ENCODE data around the gene NRG4.

The NRG4 gene

DNA sequence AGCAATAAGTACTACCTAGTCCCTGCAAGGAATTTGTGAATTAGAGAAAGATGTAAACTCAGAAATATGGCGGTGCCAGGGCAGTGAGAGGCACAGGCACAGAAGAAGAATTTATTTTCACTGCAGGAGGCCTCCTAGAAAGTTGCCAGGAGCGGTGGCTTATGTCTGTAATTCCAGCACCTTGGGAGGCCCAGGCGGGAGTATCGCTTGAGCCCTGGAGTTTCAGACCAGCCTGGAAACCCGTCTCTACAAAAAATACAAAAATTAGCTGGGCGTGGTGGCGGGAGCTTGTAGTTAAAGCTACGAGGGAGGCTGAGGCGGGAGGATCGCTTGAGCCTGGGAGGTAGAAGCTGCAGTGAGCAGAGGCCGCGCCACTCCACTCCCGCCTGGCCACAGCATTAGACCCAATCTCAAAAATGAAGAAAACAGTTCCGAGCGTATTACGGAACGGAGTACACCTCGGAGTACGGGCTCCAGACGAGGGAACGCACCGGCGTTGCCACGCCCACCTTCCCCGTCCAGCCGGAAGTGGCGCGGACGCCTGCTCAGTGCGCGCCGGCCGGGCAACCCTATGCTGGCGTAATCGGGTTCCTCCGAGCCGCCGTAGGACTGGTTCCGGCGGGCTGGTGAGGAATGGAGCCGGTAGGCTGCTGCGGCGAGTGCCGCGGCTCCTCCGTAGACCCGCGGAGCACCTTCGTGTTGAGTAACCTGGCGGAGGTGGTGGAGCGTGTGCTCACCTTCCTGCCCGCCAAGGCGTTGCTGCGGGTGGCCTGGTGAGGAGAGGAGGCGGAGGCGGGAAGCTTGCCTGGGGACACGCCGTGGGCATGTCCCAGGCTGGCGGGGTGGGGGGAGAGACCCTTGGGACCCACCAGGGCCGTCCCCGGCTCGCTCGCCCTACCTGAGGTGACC, 108.6 kb downstream of the NRG4 start, which contains the start of gene FBXO22:
FBXO22 (plus strand) TSS at position 548 of the 909 bp plus-strand sequence; CDS start at position 634, 86 bp downstream.
- DNase-seq (ENCODE audit: low read depth in 2 of 2), result peak; percentile 91 to 92
- peak within 1 kb of the TSS; percentile 96 to 99 for H3K4me3 ChIP-seq (replicated peaks in 1 of 2; ENCODE audit: low read depth in 2 of 2, low read length in 2 of 2)
- TF ChIP-seq, protein P1, sequence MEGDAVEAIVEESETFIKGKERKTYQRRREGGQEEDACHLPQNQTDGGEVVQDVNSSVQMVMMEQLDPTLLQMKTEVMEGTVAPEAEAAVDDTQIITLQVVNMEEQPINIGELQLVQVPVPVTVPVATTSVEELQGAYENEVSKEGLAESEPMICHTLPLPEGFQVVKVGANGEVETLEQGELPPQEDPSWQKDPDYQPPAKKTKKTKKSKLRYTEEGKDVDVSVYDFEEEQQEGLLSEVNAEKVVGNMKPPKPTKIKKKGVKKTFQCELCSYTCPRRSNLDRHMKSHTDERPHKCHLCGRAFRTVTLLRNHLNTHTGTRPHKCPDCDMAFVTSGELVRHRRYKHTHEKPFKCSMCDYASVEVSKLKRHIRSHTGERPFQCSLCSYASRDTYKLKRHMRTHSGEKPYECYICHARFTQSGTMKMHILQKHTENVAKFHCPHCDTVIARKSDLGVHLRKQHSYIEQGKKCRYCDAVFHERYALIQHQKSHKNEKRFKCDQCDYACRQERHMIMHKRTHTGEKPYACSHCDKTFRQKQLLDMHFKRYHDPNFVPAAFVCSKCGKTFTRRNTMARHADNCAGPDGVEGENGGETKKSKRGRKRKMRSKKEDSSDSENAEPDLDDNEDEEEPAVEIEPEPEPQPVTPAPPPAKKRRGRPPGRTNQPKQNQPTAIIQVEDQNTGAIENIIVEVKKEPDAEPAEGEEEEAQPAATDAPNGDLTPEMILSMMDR (IDR thresholded peaks at IDR 0.05; ENCODE audit: low read depth, low read length), result no peak

DNA sequence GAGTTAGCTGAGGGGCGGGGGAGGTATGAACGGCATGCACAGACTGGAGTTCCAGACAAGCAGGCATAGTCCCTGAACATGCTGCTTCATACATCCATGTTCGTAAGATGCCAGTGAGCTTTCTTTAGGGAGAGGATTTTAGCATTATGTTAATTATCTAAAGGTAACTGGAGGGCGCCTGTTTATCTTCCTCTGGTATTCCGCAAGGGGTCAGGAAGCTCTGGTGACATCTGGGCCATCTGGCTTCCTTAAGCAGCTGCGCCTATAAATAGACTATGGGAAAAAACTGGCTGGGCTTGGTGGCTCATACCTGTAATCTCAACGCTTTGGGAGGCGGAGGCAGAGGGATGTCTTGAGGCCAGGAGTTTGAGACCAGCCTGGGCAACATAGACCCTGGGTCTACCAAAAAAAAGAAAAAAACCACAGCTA, 110.1 kb downstream of the NRG4 start:
- TF ChIP-seq, protein P1 (IDR thresholded peaks at IDR 0.05; ENCODE audit: low read depth, low read length), result no peak
- DNase-seq (ENCODE audit: low read depth in 2 of 2), result peak in 1 of 2 donors; percentile 13
- no peak overlapping the region for H3K4me3 ChIP-seq (replicated peaks in 1 of 2; ENCODE audit: low read depth in 2 of 2, low read length in 2 of 2)

DNA sequence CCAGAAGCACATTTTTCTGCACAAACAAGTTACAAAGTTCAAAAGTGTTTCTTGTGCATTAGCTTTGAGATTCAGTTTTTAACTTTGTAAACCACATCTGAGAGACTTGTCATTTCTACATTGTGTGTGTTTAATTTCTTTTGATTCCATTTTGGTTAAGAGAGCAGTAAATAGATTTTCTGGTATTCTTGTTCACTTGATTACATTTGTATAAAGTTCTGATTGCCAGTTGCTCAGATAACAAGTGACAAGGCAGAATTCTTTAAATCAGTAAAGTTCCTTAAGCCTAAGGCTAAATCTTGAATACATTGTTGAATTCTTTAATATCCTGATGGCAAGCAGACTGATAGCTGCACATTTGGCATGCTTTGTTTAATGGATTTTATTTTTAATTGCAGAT, 111.6 kb downstream of the NRG4 start:
- H3K4me3 ChIP-seq (replicated peaks in 1 of 2; ENCODE audit: low read depth in 2 of 2, low read length in 2 of 2), result no peak overlapping the region
- TF ChIP-seq, protein P1 (IDR thresholded peaks at IDR 0.05; ENCODE audit: low read depth, low read length), result no peak
- DNase-seq (ENCODE audit: low read depth in 2 of 2), result no peak

DNA sequence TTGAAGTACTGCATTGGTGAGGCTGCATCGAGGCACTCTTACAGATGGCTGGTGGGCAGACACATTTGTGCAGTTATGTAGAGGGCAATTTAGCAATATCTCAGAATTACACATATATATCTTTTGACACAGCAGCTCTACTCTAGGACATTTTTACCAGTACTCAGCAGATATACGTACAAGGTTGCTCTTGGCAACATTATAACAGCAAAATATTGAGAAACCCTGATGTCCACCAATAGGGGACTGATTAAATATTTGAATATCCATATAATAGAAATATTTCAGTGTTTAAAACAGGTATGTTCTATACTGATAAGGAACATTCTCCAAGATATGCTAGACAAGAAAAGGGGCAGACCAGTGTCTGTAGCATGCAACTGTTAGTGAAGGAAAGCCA, 116.5 kb downstream of the NRG4 start:
- no peak for DNase-seq (ENCODE audit: low read depth in 2 of 2)
- no peak overlapping the region for H3K4me3 ChIP-seq (replicated peaks in 1 of 2; ENCODE audit: low read depth in 2 of 2, low read length in 2 of 2)
- TF ChIP-seq, protein P1 (IDR thresholded peaks at IDR 0.05; ENCODE audit: low read depth, low read length), result no peak

GRCh38 chr15:75891895-75892294, 120.3 kb downstream of the NRG4 start:
- TF ChIP-seq, protein P1 (IDR thresholded peaks at IDR 0.05; ENCODE audit: low read depth, low read length), result no peak
- no peak overlapping the region for H3K4me3 ChIP-seq (replicated peaks in 1 of 2; ENCODE audit: low read depth in 2 of 2, low read length in 2 of 2)
- peak; percentile 77 to 94 for DNase-seq (ENCODE audit: low read depth in 2 of 2)
